HG03095 (cell line): ENCODE measurements around the gene SCGB1A1.

Experiments
- ATAC-seq: cut with Tn5 transposase; IDR thresholded peaks from one replicate; pipeline ENCODE4 v1.9.1; 2021; ENCODE audit warnings: moderate library complexity; ENCODE audit not compliant: unreplicated experiment

Gene SCGB1A1

DNA sequence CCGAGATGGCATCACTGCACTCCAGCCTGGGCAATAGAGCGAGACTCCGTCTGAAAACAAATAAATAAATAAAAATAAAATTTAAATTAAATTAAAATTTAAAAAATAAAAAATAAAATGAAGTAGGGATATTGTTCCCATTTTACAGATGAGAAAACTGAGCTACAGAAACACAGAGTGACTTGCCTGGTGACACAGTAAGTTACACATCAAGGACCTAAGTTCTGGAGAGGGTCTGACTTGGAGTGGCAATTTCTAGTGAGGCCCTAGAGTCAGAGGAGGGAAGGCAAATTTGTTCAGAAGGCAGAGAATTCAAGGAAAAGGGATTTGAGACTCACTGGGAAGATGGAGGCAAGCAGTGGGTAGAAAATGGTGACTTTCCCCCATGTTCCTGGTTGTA, 2.0 kb downstream of the SCGB1A1 start:
- no peak for ATAC-seq

DNA sequence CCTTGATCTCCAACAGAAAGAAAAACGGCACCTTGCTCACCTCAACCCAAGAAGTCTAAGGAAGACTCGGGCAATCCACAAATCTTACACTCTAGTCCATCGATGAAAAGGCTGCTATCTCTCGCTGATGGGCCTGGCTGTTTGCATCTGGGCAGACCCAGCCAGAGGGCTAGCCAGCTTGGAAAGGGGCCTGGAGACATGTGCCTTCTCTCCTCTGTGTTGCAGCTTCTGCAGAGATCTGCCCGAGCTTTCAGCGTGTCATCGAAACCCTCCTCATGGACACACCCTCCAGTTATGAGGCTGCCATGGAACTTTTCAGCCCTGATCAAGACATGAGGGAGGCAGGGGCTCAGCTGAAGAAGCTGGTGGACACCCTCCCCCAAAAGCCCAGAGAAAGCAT, 3.2 kb downstream of the SCGB1A1 start:
- no peak for ATAC-seq

DNA sequence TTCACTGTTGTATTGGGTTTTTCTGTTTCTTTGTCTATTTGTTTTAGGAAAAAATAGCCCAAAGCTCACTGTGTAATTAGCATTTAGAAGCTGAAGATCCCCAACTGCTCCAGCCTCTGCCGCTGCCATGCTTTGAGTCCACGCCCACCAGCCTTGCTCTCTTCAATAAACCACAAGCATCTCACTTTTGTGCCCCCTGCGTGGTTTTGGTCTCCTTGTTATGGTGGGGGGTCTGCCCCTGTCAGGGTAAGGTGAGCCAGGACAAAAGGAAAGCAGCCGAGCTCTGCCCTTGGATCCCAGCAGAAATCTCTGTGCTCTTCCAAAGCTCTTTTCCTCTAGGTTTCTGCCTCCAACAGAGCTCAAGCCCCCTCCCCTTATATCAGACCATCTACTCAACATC, 4.2 kb downstream of the SCGB1A1 start:
- no peak for ATAC-seq

DNA sequence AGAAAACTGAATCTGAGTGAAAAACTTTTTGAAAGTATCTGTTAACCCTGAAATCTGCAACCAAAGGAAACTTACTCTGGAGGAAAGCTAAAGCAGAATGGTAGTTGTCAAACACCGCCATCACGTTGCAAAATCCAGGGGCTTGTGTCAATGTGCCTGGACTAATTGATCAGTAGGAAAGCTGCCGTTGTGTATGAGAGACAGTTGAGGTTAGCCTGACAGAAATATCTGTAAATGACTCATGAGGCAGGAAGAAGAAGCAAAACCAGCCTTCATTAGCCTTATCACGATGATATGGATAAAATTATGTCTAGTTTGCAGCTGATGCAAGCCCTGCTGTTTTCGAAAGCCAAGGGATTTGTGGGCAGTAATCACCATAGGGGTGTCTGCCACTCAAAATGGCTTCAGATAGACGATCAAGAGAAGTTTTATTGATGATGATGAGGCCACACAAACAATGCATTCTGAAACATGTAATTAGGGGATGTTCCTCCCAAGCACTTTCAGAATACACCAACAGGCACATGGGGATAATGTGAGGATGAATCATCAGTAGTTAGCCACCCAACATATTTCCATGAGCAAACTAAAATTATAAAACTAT, 8.9 kb downstream of the SCGB1A1 start:
- no peak for ATAC-seq

DNA sequence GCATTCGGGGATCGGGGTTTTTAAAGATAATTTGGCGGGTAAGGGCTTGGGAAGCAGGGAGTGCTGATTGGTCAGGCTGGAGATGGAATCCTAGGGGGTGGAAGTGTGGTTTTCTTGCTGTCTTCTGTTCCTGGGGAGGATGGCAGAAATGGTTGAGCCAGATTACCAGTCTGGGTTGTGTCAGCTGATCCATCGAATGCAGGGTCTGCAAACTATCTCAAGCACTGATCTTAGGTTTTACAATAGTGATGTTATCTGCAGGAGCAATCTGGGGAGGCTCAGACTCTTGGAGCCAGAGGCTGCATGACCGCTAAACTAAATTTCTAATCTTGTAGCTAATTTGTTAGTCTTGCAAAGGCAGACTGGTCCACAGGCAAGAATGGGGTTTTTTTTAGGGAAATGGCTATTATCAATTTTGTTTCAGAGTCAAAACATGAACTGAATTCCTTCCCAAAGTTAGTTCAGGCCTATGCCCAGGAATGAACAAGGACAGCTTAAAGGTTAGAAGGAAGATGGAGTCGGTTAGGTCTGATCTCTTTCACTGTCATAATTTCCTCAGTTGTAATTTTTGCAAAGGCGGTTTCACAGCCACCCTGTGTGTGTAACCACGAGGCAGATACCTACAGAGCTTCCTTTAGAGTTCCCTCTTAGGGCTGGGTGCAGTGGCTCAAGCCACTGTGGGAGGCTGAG, 10.2 kb downstream of the SCGB1A1 start:
- no peak for ATAC-seq

DNA sequence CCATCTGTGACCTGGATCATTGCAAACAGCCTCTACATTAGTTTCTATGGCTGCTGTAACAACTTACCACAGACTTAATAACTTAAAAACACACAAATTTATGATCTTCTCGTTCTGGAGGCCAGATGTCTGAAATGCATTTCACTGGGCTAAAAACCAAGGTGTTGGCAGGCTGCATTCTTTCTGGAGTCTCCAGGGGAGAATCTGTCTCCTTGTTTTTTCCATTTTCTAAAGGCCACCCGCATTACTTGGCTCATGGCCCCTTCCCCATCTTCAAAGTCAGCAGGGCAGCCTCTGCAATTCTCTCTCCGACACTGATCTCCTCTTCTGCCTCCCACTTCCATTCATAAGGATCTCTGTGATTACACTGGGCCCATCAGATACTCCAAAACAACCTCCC, 11.6 kb downstream of the SCGB1A1 start:
- ATAC-seq: no peak

DNA sequence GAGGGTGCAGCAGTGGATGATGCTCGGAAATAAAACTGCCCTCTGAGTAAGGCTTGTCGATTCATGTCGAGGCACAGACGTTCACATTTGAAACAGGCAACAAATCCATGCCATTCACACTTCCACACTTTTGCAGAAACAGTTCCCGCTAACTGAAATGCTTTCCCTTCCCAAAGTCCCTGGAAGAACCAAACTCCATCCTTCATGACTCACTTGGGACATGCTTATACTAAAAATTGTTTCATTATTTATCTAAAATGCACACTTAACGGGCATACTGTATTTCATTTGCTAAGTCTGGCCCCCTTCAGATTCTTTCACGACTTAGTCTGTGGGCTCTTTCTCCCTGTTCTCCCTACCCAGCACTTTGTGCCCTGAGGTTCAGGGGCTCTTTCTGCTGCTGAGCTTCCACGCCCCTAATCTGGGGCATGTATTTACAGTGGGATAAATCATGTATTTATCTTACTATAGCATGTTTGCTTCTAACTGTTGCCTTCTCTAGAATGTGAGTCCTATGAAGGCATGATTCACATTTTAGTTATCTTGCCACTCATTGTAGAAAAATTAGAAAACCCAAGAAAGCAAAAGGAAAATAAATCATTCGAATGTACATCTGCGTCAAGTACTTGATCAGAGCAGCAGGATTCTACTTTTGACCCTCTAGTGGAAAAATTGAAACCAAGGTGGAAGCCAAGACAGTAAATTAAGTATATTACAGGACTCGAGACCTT, 12.5 kb downstream of the SCGB1A1 start:
- no peak for ATAC-seq

DNA sequence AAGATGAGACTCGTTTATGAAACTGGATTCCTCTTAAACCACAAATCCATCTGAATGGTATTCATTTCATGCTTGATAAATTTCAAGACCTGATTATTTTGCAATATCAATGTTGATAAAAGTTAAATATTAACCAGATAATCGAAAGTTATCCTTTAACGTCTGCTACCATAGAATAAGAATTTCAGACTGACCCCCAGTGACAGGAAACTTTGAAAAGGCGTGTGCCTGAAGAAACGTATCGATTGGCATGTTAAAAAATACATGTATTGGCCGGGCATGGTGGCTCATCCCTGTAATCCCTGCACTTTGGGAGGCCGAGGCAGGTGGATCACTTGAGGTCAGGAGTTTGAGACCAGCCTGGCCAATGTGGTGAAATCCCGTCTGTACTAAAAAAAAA, 13.9 kb downstream of the SCGB1A1 start:
- ATAC-seq: no peak

DNA sequence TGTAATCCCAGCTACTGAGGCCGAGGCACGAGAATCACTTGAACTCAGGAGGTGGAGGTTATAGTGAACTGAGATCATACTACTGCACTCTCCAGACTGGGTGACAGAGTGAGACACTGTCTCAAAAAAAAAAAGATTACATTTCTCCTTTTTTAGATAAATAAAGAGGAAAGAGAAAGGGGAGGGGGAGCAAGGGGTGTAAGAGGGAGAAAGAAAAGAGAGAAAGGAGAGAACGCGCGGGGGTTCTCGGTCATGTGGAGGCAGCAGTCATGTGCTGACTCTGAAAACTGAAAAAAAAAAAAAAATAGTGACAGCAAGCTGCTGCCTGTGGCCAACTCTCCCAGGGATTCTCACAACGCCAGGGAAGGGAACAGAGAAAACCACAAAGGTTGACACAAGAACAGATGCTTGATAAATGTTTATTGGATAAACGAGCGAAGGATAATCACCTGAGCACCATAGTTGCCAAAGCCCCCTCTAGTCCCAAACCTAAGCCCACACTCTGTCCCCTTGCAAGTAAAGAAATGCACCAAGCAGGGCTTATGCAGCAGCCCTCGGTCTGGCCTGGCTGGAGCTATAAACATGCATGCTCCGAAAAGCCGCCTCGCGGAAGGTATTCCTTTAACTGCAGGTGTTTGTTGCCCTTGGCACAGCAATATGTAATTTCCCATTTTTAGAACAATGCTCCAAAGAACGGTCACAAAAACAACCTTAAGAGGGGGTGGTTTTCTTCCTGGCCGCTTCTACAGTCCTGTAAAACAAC, 14.5 kb downstream of the SCGB1A1 start:
- ATAC-seq: no peak

DNA sequence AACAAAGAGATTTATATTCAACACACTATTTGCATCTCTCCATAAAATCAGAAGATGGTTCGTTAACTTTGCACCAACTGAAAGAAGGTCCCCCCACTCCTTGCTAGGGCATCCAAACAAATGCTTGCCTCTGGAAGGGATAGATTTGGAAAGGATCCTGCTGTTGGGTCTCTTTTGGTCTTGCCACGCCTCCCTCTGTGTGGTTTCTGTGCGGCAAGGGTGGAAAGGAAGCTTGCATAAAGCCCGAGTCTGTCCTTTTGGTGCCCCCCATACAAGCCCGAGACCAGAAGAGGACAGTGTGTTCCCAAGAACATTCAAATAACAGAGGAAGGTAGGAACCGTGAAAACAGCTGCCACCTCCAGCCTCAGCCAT, 15.1 kb downstream of the SCGB1A1 start:
- ATAC-seq: no peak

DNA sequence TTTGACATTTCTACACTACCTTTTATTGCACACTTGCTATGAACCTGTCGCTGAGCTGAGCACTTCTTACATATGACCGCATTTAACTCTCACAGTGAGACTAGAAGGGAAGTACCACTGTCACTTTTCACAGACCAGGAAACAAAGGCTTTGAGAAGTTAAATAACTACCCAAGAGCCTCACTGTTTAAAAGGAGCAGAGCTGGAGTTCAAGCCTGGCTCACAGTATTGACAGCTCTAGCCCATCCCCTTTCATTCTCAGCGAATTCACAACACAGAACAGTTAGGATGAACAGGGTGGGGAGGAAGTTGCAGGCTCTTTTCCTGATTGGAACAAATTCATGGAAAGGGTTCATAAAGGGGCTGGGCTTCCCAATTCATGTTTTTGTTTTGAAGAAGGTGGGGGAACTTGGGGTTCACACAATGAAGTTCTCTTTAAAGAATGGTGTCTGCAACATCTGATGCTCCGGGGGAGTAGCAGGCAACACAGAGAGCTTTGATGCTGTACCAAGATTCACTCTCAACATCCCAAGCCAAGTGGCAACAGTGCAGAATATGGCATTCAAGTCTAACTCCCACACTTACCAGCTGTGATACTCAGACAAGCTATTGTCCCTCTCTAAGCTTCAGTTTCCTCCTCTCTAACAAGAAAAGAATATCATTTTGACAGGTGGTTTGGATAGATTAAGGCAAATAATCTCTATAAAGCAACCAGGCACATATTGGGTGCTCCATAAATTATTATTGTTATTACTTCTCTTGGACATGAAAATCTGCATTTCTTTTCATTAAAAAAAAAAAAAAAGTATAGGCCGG, 17.2 kb downstream of the SCGB1A1 start:
- ATAC-seq: no peak

DNA sequence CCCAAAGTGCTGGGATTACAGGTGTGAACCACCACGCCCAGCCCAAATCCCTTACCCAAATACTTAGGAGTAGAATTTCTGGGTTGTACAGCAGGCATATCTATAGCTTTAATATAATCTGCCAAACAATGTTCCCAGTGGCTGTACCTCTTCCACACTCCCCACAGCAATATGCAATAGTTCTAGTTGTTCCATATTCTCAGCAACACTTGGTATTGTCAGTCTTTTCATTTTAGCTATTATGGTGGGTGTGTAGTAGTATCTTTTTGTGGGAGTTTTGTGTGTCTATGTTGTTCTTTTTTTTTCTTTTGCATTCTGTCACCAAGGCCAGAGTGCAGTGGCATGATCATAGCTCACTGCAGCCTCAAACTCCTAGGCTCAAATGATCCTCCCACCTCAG, 18.8 kb downstream of the SCGB1A1 start:
- no peak for ATAC-seq

DNA sequence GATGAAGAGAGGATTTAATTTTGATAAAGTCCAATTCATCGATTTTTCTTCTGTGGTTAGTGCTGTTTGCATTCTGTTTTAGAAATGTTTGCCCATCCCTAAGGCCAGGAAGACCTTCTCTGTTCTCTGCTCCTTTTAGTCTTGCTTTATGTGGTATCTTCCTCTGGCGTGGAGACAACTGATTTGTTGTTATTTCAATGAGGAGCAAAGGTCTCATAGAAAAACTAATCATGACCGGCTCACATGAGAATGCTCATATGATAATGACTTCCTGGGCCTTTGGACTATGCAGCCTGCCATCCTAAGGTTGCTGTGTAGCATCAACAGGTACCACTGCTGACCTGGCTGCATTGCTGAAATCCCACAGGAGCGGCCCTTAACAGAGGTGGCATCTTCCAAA, 19.8 kb downstream of the SCGB1A1 start:
- ATAC-seq: no peak

DNA sequence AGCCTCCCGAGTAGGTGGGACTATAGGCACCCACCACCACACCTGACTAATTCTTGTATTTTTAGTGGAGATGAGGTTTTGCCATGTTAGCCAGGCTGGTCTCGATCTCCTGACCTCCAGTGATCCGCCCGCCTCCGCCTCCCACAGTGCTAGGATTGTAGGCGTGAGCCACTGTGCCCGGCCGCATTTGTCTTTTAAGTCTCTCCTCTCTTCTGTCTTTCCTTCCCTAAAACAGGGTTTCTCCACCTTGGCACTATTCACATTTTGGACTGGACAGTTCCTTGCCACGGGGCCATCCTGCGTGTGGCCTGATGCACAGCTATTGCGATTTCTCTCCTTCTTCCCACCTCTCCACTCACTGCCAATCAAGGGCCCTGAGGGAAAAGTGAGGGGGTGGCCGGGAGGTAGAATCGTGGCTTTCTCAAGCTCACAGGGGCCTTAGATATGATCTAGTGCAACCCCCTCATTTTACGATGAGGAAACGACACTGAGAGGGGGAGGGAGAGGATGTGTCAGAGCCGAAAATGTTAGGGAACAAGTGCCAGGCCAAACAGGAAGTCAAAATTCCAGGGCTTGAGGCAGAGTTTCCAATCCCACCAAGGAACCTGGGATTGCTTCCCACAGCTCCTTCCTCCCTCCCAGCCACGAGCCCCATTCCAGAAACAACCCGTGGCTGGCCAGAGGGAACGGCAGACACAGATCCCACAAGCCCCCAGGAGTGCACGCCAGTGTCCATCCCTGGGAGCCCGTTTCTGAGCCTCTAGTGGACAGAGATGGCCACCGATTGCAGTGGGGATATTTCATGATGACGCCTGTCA, 21.2 kb downstream of the SCGB1A1 start:
- ATAC-seq: no peak

DNA sequence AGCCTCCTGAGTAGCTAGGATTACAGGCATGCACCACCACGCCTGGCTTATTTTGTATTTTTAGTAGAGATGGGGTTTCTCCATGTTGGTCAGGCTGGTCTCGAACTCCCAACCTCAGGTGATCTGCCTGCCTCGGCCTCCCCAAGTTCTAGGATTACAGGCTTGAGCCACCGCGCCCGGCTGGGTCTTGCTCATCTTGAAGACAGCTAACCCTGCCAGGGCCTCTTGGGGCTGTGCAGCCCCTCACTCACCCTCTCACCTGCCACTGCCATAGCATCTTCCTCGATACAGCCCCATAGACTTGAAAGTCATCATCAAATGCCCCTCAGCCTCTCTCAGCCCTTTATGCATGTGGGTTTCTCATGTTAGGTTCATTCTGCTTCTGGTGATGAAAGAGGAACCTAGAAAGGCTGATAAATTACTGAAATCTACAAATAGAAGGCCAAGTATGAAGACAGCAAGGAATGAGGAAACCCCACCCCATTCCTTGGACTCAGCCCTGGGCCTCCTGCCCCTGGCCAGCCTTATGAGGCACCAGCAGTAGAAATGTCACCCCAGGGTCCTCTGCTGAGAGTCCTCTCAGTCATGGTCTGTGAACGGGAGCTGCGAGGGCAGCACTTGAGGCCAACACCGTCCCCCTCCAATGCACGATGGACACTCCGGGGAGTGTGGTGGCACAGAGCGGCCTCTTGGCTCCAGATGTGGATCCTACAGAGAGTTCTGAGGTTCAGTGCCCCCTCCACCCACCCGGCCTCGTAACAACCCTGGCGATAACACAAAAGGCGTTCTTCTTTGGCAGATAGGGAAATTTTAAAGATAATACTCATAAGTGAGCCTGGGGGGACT, 24.8 kb downstream of the SCGB1A1 start:
- no peak for ATAC-seq

DNA sequence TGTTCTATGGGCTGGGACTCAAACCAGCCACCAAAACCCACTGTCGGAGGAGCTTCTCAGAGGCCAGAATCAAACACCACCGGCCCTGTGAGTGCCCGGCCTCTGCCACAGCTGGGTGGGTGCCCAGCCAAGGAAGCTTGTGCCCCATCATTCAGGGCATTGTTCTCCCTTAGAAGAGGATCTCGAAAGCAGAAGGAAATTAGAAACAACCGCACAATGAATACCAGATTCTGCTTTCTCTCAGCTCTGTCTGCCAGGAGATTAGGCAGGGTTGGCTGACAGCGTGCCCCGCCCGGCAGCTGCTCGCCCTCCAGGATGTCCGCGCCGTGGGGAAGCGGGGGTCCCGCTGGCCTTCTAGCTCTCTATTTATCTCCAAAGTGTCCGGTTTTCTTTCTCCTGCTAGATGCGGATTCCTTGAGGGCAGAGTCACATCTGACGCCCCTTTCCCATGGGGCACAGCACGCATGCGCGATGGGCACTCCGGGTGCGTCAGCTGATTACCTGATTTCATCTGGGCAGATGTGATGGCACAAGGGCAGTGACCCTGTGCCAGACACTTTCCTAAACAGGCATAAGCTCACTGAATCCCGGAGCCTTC, 25.5 kb downstream of the SCGB1A1 start:
- ATAC-seq: no peak

DNA sequence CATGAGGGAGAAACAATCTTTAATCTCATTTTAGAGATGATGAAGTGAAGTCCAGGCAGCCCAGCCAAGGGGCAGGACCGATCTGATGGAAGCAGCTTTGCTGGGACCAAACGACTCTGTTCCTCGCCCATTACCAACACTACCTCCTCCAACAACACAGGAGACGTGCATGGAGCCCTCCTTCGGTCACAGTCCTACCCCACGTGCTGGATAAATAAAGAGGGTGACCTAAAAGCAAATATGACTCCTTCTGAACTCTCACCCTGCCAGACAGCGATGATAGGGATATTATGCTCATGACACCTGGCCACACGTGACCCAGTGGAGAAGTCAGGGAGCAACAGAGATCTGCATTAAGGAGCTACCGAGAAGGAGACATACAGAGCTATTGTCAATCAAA, 26.0 kb downstream of the SCGB1A1 start:
- no peak for ATAC-seq

DNA sequence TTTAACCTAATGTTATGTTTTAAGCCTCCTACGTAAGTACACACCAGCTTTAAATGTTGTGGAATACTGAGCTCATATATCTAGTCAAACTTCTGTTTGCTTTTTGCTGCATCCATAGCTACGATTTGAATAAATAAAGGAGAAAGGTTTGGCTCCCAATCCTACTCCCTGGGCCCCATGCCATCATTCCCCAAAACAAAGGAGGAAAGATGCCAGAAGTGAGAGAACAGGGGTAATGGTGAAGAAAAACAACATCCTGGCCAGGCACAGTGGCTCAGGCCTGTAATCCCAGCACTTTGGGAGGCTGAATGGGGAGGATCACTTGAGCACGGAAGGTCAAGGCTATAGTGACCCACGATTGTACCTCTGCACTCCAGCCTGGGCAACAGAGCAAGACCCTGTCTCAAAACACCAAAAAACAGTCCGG, 26.5 kb downstream of the SCGB1A1 start:
- no peak for ATAC-seq

DNA sequence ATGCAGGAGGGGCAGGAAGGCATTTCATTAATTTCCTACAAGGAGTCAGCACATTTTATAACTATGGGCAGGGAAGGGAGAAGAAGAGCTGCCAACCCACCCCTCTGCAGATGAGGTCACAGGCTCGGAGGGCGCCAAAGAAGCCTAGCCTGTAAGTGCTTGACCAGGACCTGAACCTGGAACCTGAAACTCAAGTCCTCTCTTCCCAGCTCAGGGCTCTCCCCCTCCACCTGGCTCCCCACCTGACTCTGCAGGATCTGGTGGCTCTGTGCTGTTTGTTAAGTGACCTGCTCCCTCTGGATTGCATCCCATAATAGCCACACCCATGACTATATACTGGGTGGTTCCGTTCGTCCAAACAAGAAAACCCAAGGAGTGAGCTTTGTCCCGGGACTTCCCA, 27.3 kb downstream of the SCGB1A1 start:
- ATAC-seq: no peak
